Right atrium auricular region (tissue), 2 donors: ENCODE measurements around the gene MECP2. TPM values are rescaled to one million over a fixed set of nuclear protein-coding genes. Genes with fewer than 3 reads are reported as not detected.
"Not testable (repeated sequence)": the region's sequence is repeated elsewhere in the genome, so short reads cannot be mapped to it uniquely, and the experiment has no call there.

Experiments used
- DNase-seq: peaks from one replicate; pipeline ENCODE4 v3.0.0-alpha.2; 2019; ENCODE audit warnings: low spot score
- H3K27ac ChIP-seq, 2 donors: fragments of 200-600 bp; sonication (generic); 1 replicate in 1 of 2; 2 replicates in 1 of 2; pipeline ENCODE4 v1.5.1; 2016 to 2019
- H3K27me3 ChIP-seq, 2 donors: fragments of 200-600 bp; sonication (generic); one replicate each; pipeline versions ENCODE4 v1.5.1 to v1.6.0; 2017 to 2019
- H3K36me3 ChIP-seq: fragments of 200-600 bp; sonication (generic); one replicate; pipeline ENCODE4 v1.5.1; 2016
- H3K4me1 ChIP-seq, 2 donors: fragments of 200-600 bp; sonication (generic); one replicate each; pipeline versions ENCODE4 v1.5.1 to v1.6.0; 2017 to 2019
- H3K4me3 ChIP-seq, 2 donors: fragments of 200-600 bp; sonication (generic); 1 replicate in 1 of 2; 2 replicates in 1 of 2; pipeline ENCODE4 v1.5.1; 2017 to 2019; ENCODE audit warnings: mild to moderate bottlenecking in 1 of 2, moderate library complexity in 1 of 2
- H3K9me3 ChIP-seq, 2 donors: fragments of 200-600 bp; sonication (generic); one replicate each; pipeline ENCODE4 v1.5.1; 2019
- total RNA-seq, 2 donors: library from RNA; depleted of rRNA; stranded (reverse); fragments of >200 nt; gene quantifications; one replicate each; pipeline ENCODE4 v1.1.0, GENCODE V29; 2016
- TF ChIP-seq, protein P1 (sequence below), 2 donors: fragments of 200-600 bp; sonication (generic); IDR thresholded peaks; one replicate each; pipeline ENCODE4 v1.5.1; 2019; ENCODE audit warnings: antibody characterized with exemption in 2 of 2

MECP2 gene
- total RNA-seq, 2 donors from 2014 or later, result 52.7 to 69.1 TPM

DNA sequence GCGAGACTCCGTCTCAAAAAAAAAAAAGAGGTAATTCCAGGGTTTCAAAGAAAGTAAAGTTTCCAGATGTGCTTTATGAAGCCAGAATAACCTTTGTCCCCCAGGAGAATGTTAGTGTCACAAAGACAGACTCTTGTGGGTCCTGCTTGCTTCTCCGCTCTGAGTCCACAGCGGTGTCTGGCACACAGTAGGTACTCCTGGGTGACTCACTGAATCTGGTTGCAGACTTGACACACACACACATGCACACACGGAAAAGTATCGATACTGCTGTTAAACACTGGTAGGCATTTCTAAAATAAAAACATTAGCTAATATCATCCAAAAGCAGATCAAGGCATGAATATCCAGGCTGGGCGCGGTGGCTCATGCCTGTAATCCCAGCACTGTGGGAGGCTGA lies 102.0 kb downstream of the MECP2 start:
- H3K4me3 ChIP-seq, result no peak overlapping the region
- H3K27ac ChIP-seq, result no peak overlapping the region
- no peaks in the 10 kb centered on the region for H3K36me3 ChIP-seq
- TF ChIP-seq, protein P1, sequence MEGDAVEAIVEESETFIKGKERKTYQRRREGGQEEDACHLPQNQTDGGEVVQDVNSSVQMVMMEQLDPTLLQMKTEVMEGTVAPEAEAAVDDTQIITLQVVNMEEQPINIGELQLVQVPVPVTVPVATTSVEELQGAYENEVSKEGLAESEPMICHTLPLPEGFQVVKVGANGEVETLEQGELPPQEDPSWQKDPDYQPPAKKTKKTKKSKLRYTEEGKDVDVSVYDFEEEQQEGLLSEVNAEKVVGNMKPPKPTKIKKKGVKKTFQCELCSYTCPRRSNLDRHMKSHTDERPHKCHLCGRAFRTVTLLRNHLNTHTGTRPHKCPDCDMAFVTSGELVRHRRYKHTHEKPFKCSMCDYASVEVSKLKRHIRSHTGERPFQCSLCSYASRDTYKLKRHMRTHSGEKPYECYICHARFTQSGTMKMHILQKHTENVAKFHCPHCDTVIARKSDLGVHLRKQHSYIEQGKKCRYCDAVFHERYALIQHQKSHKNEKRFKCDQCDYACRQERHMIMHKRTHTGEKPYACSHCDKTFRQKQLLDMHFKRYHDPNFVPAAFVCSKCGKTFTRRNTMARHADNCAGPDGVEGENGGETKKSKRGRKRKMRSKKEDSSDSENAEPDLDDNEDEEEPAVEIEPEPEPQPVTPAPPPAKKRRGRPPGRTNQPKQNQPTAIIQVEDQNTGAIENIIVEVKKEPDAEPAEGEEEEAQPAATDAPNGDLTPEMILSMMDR (IDR thresholded peaks at IDR 0.05), result no peak
- no peak for DNase-seq
- no peaks in the 10 kb centered on the region for H3K27me3 ChIP-seq
- H3K4me1 ChIP-seq, result no peaks in the 10 kb centered on the region
- no peaks in the 10 kb centered on the region for H3K9me3 ChIP-seq

DNA sequence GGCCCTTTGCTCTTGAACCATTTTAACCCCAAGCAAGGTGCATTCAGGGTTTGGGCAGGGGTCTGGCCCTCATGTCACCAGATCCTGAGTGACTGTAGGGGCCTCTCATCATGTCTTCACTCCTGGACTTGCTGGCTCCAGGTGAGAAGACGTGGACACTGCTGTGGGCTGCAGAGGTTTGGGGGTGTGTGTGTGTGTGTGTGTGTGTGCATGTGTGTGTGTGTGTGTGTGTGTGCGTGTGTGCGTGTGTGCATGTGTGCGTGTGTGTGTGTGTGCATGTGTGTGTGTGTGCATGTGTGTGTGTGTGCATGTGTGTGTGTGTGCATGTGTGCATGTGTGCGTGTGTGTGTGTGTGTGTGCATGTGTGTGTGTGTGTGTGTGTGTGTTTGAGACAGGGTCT lies 103.1 kb downstream of the MECP2 start:
- not testable (repeated sequence) for H3K4me1 ChIP-seq, H3K9me3 ChIP-seq, H3K4me3 ChIP-seq, DNase-seq, H3K27ac ChIP-seq, H3K36me3 ChIP-seq, H3K27me3 ChIP-seq

DNA sequence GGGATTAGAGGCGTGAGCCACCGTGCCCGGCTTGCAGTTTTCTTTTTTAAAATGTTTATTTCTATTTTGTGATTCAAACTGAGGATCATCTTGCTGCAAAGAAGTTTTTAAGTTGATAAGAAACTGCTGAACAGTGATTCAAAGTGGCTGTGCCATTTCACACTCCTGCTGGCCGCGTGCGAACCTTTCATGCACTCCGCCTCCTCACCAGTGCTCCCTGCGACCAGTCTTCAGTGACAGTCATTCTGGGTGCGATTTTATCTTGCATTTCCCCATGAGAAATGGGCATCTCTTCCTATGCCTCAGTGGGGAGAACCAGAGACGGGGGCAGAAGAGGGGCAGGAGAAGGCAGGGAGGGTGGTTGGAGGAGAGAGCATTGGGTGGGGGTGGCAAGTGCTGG lies 103.5 kb downstream of the MECP2 start:
- Histone ChIP-seq H3K36me3 (no peaks in the 10 kb centered on the region), H3K4me3 (no peak overlapping the region), H3K27ac (no peak overlapping the region), H3K27me3 (no peaks in the 10 kb centered on the region), H3K9me3 (no peaks in the 10 kb centered on the region), H3K4me1 (no peaks in the 10 kb centered on the region)
- TF ChIP-seq, protein P1 (IDR thresholded peaks at IDR 0.05), result no peak
- no peak for DNase-seq

DNA sequence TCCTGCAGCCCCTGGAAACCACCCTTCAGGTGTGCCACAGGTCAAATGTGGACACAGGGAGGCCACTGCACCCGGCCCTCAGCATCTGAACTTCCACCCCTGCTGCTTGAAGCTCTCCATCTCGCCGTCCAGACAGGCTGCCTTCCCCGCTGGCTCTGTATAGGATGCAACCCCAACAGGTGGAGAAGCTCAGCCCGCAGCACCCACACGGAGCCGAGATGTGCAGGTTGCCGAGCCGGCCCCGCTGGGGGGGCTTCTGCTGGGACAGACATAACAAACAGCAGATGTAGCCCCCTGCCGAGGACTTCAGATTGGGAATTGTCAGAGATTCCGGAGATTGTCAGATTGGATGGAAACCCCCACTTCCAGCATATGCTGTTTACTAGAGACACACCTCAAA lies 104.4 kb downstream of the MECP2 start:
- Histone ChIP-seq H3K27ac (no peak overlapping the region), H3K4me3 (no peak overlapping the region), H3K4me1 (no peaks in the 10 kb centered on the region), H3K9me3 (no peaks in the 10 kb centered on the region), H3K36me3 (no peaks in the 10 kb centered on the region), H3K27me3 (no peaks in the 10 kb centered on the region)
- TF ChIP-seq, protein P1 (IDR thresholded peaks at IDR 0.05), result no peak
- no peak for DNase-seq

DNA sequence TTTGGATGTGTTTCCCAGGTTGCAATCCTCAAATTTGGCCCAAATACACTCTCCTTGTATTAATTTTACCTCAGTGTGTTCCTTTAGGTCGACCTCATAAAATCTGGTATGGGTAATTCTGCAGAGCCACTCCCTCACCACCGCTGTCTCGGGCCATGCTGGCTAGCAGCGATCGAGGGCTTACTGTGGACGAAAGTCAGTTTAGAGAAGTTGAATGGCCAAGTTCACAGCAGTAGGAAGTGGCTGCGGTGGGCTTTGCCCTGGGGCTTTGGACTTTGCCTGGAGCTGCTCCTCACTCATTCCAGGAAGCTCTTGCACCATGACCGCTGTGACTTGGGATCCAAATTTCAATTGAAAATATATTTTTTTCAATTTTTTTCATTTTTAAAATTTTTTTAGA lies 105.3 kb downstream of the MECP2 start:
- no peaks in the 10 kb centered on the region for H3K27me3 ChIP-seq

DNA sequence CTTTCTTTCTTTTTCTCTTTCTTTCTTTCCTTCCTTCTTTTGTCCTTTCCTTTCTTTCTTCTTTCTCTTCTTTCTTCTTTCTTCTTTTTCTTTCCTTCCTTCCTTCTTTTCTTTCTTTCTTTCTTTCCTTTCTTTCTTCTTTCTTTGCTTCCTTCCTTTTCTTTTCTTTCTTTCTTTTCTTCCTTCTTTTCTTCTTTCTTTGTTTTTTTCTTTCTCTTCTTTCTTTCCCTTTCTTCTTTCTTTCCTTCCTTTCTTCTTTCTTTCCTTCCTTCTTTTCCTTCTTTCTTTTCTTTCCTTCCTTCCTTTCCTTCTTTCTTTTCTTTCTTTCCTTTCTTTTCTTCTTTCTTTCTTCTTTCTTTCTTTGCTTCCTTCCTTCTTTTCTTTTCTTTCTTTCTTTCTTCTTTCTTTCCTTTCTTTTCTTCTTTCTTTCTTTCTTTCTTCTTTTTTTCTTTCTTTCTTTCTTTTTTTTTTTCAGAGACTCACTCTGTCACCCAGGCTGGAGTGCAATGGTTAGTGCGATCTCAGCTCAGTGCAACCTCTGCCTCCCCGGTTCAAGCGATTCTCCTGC lies 106.4 kb downstream of the MECP2 start:
- DNase-seq, result no peak
- TF ChIP-seq, protein P1 (IDR thresholded peaks at IDR 0.05), result no peak
- Histone ChIP-seq H3K27me3 (no peaks in the 10 kb centered on the region), H3K9me3 (no peaks in the 10 kb centered on the region), H3K27ac (no peak overlapping the region), H3K36me3 (no peaks in the 10 kb centered on the region), H3K4me3 (no peak overlapping the region), H3K4me1 (no peaks in the 10 kb centered on the region)

More for the DNA sequence above, 105.3 kb downstream of the MECP2 start:
- Histone ChIP-seq H3K4me1 (no peaks in the 10 kb centered on the region), H3K9me3 (no peaks in the 10 kb centered on the region), H3K36me3 (no peaks in the 10 kb centered on the region), H3K4me3 (no peak overlapping the region), H3K27ac (no peak overlapping the region)
- DNase-seq, result no peak
- TF ChIP-seq, protein P1 (IDR thresholded peaks at IDR 0.05), result no peak
